Posterior cingulate gyrus (tissue), 11 donors: ENCODE measurements around the gene NPY4R.
"Not testable (repeated sequence)": the region's sequence is repeated elsewhere in the genome, so short reads cannot be mapped to it uniquely, and the experiment has no call there.

Source experiments
- DNase-seq, 10 donors: peaks; one replicate each; pipeline versions ENCODE4 v3.0.0 to v3.0.0-alpha.2; 2020 to 2021; ENCODE audit warnings: mixed read lengths in 3 of 10
- intact Hi-C: fragments of 100-400 bp; cut with DNase I; formaldehyde crosslinking; loops from one replicate; pipeline ENCODE4 v1.15.1; 2023

NPY4R gene

GRCh38 chr10:46465765-46466164, at the start of gene NPY4R:
NPY4R (minus strand) TSS chr10:46465958; CDS start chr10:46462635, 3,323 bp downstream.
- peak in 1 of 10 donors; percentile 33 for DNase-seq
- intact Hi-C loops = not testable (repeated sequence)

- DNase-seq = peak in 2 of 10 donors; percentile 1 to 62
Observed at GRCh38 chr10:46515366-46515765, 49.6 kb upstream of the NPY4R start.

GRCh38 chr10:46514899-46515298, 49.1 kb upstream of the NPY4R start:
- intact Hi-C loops = no loop called here

More at GRCh38 chr10:46515366-46515765, 49.6 kb upstream of the NPY4R start:
- intact Hi-C loops = no loop called here

GRCh38 chr10:46514431-46514861, 48.7 kb upstream of the NPY4R start:
- DNase-seq = peak in 4 of 10 donors; percentile 1 to 77 (median 36)
- intact Hi-C loops = no loop called here

More at GRCh38 chr10:46514899-46515298, 49.1 kb upstream of the NPY4R start:
- peak in 2 of 10 donors; percentile 1 to 68 for DNase-seq

- intact Hi-C loops, DNase-seq: not testable (repeated sequence)
Observed at GRCh38 chr10:46513333-46513732, 47.6 kb upstream of the NPY4R start.

GRCh38 chr10:46512725-46513124, 47.0 kb upstream of the NPY4R start:
- DNase-seq, intact Hi-C loops: not testable (repeated sequence)

GRCh38 chr10:46512002-46512401, 46.2 kb upstream of the NPY4R start:
- intact Hi-C loops, DNase-seq: not testable (repeated sequence)

GRCh38 chr10:46499990-46500389, 34.2 kb upstream of the NPY4R start:
- intact Hi-C loops, DNase-seq: not testable (repeated sequence)

- DNase-seq = peak in 2 of 10 donors; percentile 17 to 24
- intact Hi-C loops = not testable (repeated sequence)
Observed at GRCh38 chr10:46498985-46499703, 33.4 kb upstream of the NPY4R start.

- DNase-seq, intact Hi-C loops: not testable (repeated sequence)
Observed at GRCh38 chr10:46497878-46498277, 32.1 kb upstream of the NPY4R start.

- intact Hi-C loops, DNase-seq: not testable (repeated sequence)
Observed at GRCh38 chr10:46497401-46497800, 31.6 kb upstream of the NPY4R start.

GRCh38 chr10:46491364-46492114, 25.8 kb upstream of the NPY4R start:
- DNase-seq, intact Hi-C loops: not testable (repeated sequence)

- DNase-seq = peak in 3 of 10 donors; percentile 18 to 33 (median 29)
Observed at GRCh38 chr10:46490285-46490684, 24.5 kb upstream of the NPY4R start.

GRCh38 chr10:46486459-46486858, 20.7 kb upstream of the NPY4R start:
- DNase-seq, intact Hi-C loops: not testable (repeated sequence)

More at GRCh38 chr10:46490285-46490684, 24.5 kb upstream of the NPY4R start:
- intact Hi-C loops = not testable (repeated sequence)

- DNase-seq = peak in 1 of 10 donors; percentile 11
- intact Hi-C loops = not testable (repeated sequence)
Observed at GRCh38 chr10:46474746-46475320, 9.1 kb upstream of the NPY4R start.

GRCh38 chr10:46473758-46474157, 8.0 kb upstream of the NPY4R start:
- intact Hi-C loops = not testable (repeated sequence)

GRCh38 chr10:46470134-46470533, 4.4 kb upstream of the NPY4R start:
- DNase-seq, intact Hi-C loops: not testable (repeated sequence)

More at GRCh38 chr10:46473758-46474157, 8.0 kb upstream of the NPY4R start:
- peak in 1 of 10 donors; percentile 2 for DNase-seq

- peak in 1 of 10 donors; percentile 0 for DNase-seq
- intact Hi-C loops = not testable (repeated sequence)
Observed at GRCh38 chr10:46468119-46468809, 2.5 kb upstream of the NPY4R start.

- DNase-seq, intact Hi-C loops: not testable (repeated sequence)
Observed at GRCh38 chr10:46463608-46464007, 2.1 kb downstream of the NPY4R start.

- DNase-seq = peak in 1 of 10 donors; percentile 8
- intact Hi-C loops = not testable (repeated sequence)
Observed at GRCh38 chr10:46462276-46462675, 3.5 kb downstream of the NPY4R start.
